Stomach (tissue), 4 donors: ENCODE measurements around the gene SH3BP5.

Experiments used
- POLR2A ChIP-seq, 4 donors: fragments of 450-650 bp; IDR thresholded peaks; one replicate each; pipeline ENCODE4 v1.6.1; 2016; ENCODE audit warnings: antibody characterized with exemption in 4 of 4, control low read depth in 2 of 4, mild to moderate bottlenecking in 1 of 4, moderate library complexity in 1 of 4
- POLR2AphosphoS5 ChIP-seq, 3 donors: sonication (generic); formaldehyde crosslinking; IDR thresholded peaks; one replicate each; pipeline ENCODE4 v1.6.1; 2016; ENCODE audit warnings: antibody characterized with exemption in 3 of 3
- TF ChIP-seq, protein P1 (sequence below), 7 experiments: fragments of 450-650 bp in 4 of 7; fragments of 200-600 bp in 3 of 7; sonication (generic) in 3 of 7; IDR thresholded peaks; one replicate each; pipeline ENCODE4 v1.5.1; 2016 to 2019; ENCODE audit warnings: antibody characterized with exemption in 7 of 7, control low read depth in 2 of 7, mild to moderate bottlenecking in 1 of 7

DNA sequence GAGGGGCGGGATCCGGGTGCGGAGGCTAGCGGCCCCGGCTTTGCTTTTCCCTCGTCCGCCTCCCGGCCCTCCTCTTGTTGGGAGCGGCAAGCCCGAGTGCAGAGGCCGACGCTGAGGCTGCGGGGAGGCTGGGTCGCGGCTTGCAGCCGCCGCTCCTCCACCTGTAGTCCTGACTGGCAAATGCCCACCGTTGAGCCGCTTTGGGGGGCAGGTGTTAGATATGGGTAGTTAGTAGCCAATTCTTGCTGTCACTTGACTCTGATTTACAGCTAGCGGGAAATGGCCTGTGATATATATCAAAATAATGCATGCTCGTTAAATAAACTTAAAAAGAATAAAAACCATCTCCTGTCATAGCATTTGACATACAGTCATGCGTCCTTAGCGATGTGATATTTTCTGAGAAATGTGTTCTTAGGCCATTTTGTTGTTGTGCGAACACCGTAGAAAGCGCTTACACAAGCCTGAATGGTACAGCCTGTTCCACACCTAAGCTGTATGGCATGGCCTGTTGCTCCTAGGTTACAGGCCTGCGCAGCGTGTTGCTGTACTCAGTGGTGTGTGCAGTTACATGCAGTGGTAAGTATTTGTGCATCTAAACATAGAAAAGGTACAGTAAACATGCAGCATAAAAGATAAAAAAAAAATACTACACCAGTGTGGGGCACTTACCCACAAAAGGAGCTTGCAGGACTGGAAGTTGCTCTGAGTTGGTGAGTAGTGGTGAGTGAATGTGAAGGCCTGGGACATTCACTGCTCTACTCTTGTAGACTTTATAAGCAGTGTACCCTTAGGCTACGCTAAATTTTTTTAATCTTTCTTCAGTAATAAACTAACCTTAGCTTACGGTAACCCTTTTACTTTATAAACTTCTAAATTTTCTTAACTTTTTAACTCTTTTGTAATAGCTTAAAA lies 125.5 kb downstream of the SH3BP5 start:
- TF ChIP-seq POLR2A (IDR thresholded peaks at IDR 0.05) (no peak), POLR2AphosphoS5 (IDR thresholded peaks at IDR 0.05) (peak in 2 of 3 donors; percentile 27 to 81)
- TF ChIP-seq, protein P1, sequence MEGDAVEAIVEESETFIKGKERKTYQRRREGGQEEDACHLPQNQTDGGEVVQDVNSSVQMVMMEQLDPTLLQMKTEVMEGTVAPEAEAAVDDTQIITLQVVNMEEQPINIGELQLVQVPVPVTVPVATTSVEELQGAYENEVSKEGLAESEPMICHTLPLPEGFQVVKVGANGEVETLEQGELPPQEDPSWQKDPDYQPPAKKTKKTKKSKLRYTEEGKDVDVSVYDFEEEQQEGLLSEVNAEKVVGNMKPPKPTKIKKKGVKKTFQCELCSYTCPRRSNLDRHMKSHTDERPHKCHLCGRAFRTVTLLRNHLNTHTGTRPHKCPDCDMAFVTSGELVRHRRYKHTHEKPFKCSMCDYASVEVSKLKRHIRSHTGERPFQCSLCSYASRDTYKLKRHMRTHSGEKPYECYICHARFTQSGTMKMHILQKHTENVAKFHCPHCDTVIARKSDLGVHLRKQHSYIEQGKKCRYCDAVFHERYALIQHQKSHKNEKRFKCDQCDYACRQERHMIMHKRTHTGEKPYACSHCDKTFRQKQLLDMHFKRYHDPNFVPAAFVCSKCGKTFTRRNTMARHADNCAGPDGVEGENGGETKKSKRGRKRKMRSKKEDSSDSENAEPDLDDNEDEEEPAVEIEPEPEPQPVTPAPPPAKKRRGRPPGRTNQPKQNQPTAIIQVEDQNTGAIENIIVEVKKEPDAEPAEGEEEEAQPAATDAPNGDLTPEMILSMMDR (IDR thresholded peaks at IDR 0.05), result no peak
